Uterus (tissue), 4 donors: ENCODE data around the gene NDUFB2. TPM values are rescaled to one million over a fixed set of nuclear protein-coding genes. Genes with fewer than 3 reads are reported as not detected.
"Not testable (repeated sequence)": the region's sequence is repeated elsewhere in the genome, so short reads cannot be mapped to it uniquely, and the experiment has no call there.

Experiments
- DNase-seq, 2 donors: peaks; one replicate each; pipeline ENCODE4 v3.0.0-alpha.2; 2019 to 2020
- H3K27ac ChIP-seq, 2 donors: fragments of 200-600 bp; sonication (generic); 1 replicate in 1 of 2; 2 replicates in 1 of 2; pipeline ENCODE4 v1.5.1; 2016 to 2018
- H3K27me3 ChIP-seq, 2 donors: fragments of 200-600 bp; sonication (generic); one replicate each; pipeline ENCODE4 v1.5.1; 2018 to 2019; ENCODE audit warnings: control low read depth in 1 of 2
- H3K36me3 ChIP-seq, 2 donors: fragments of 200-600 bp; sonication (generic); one replicate each; pipeline ENCODE4 v1.5.1; 2019; ENCODE audit warnings: control low read depth in 1 of 2
- H3K4me1 ChIP-seq, 2 donors: fragments of 200-600 bp; sonication (generic); one replicate each; pipeline ENCODE4 v1.5.1; 2018 to 2019; ENCODE audit warnings: control low read depth in 1 of 2
- H3K4me3 ChIP-seq, 2 donors: fragments of 200-600 bp; sonication (generic); 1 replicate in 1 of 2; 2 replicates in 1 of 2; pipeline ENCODE4 v1.5.1; 2018 to 2019; ENCODE audit warnings: mild to moderate bottlenecking in 1 of 2
- H3K9me3 ChIP-seq, 2 donors: fragments of 200-600 bp; sonication (generic); one replicate each; pipeline ENCODE4 v1.5.1; 2019; ENCODE audit warnings: control low read depth in 1 of 2
- CTCF ChIP-seq, 4 experiments: fragments of 200-600 bp in 2 of 4; fragments of 450-650 bp in 2 of 4; sonication (generic) in 2 of 4; IDR thresholded peaks; one replicate each; pipeline ENCODE4 v1.5.1; 2016 to 2019; ENCODE audit warnings: antibody characterized with exemption in 4 of 4, mild to moderate bottlenecking in 2 of 4, moderate library complexity in 1 of 4
- POLR2A ChIP-seq, 2 donors: fragments of 450-650 bp; IDR thresholded peaks; one replicate each; pipeline ENCODE4 v1.6.1; 2016; ENCODE audit warnings: antibody characterized with exemption in 2 of 2, mild to moderate bottlenecking in 1 of 2, moderate library complexity in 1 of 2
- intact Hi-C: fragments of 100-400 bp; cut with DNase I; formaldehyde crosslinking; loops from one replicate; pipeline ENCODE4 v1.15.1; 2023; ENCODE audit warnings: low total_unique reads
- total RNA-seq, 4 donors: library from RNA; depleted of rRNA in 3 of 4; stranded (reverse); fragments of >200 nt in 3 of 4; gene quantifications; one replicate each; pipeline versions ENCODE4 v1.1.0 to v1.2.4, GENCODE V29; 2014 to 2023
- donor health status: DM: yes; HTN: yes; CAD: no.

NDUFB2 gene
- total RNA-seq, 4 donors from 2014 or later: 29.5 to 349 (median 157) TPM

GRCh38 chr7:140704205-140704604, 7.7 kb downstream of the NDUFB2 start:
- H3K9me3 ChIP-seq: no peaks in the 10 kb centered on the region
- intact Hi-C loops: no loop called here
- H3K4me3 ChIP-seq: no peak overlapping the region
- H3K27ac ChIP-seq: no peak overlapping the region
- TF ChIP-seq CTCF (IDR thresholded peaks at IDR 0.05) (no peak), POLR2A (IDR thresholded peaks at IDR 0.05) (no peak)
- no peaks in the 10 kb centered on the region for H3K36me3 ChIP-seq
- H3K27me3 ChIP-seq: no peaks in the 10 kb centered on the region
- H3K4me1 ChIP-seq: no peaks in the 10 kb centered on the region
- DNase-seq: no peak

- H3K27ac ChIP-seq: no peak overlapping the region
- no peaks in the 10 kb centered on the region for H3K9me3 ChIP-seq
- no peaks in the 10 kb centered on the region for H3K27me3 ChIP-seq
- no peak overlapping the region for H3K4me3 ChIP-seq
- intact Hi-C loops: no loop called here
- no peak for TF ChIP-seq POLR2A (IDR thresholded peaks at IDR 0.05)
- no peak for TF ChIP-seq CTCF (IDR thresholded peaks at IDR 0.05)
- DNase-seq: no peak
- no peaks in the 10 kb centered on the region for H3K36me3 ChIP-seq
- no peaks in the 10 kb centered on the region for H3K4me1 ChIP-seq
These were observed 10.6 kb downstream of the NDUFB2 start for GRCh38 chr7:140707132-140707531.

- DNase-seq, H3K36me3 ChIP-seq, H3K4me3 ChIP-seq, H3K27ac ChIP-seq, H3K9me3 ChIP-seq, H3K4me1 ChIP-seq, intact Hi-C loops, H3K27me3 ChIP-seq: not testable (repeated sequence)
These were observed 12.3 kb downstream of the NDUFB2 start for GRCh38 chr7:140708764-140709163.

GRCh38 chr7:140712392-140712791, 15.9 kb downstream of the NDUFB2 start:
- H3K36me3 ChIP-seq, H3K27ac ChIP-seq, intact Hi-C loops, H3K4me1 ChIP-seq, H3K4me3 ChIP-seq, DNase-seq, H3K9me3 ChIP-seq, H3K27me3 ChIP-seq: not testable (repeated sequence)

- Histone ChIP-seq H3K27ac (no peak overlapping the region), H3K4me1 (no peaks in the 10 kb centered on the region), H3K36me3 (no peaks in the 10 kb centered on the region), H3K4me3 (no peak overlapping the region), H3K27me3 (no peaks in the 10 kb centered on the region), H3K9me3 (no peaks in the 10 kb centered on the region)
- TF ChIP-seq CTCF (IDR thresholded peaks at IDR 0.05) (no peak), POLR2A (IDR thresholded peaks at IDR 0.05) (no peak)
- intact Hi-C loops: no loop called here
- DNase-seq: no peak
These were observed 18.0 kb downstream of the NDUFB2 start for GRCh38 chr7:140714331-140715040.

GRCh38 chr7:140719721-140720120, 23.2 kb downstream of the NDUFB2 start:
- TF ChIP-seq CTCF (IDR thresholded peaks at IDR 0.05): no peak
- no peak for TF ChIP-seq POLR2A (IDR thresholded peaks at IDR 0.05)
- no peak overlapping the region for H3K4me3 ChIP-seq
- no peaks in the 10 kb centered on the region for H3K27me3 ChIP-seq
- no peaks in the 10 kb centered on the region for H3K9me3 ChIP-seq
- intact Hi-C loops: no loop called here
- no peaks in the 10 kb centered on the region for H3K4me1 ChIP-seq
- DNase-seq: no peak
- H3K36me3 ChIP-seq: no peaks in the 10 kb centered on the region
- H3K27ac ChIP-seq: no peak overlapping the region
